Measurements from ENCODE around the gene EVA1B. TPM values are rescaled to one million over a fixed set of nuclear protein-coding genes. Genes with fewer than 3 reads are reported as not detected.

EVA1B gene
- total RNA-seq, 3 donors from 2014 or later (not counting 1 experiment from before 2014, with no cell fraction given): 4.0 to 8.0 (median 4.9) TPM

- no peak overlapping the region for H3K4me3 ChIP-seq (ENCODE audit: low read length)
- no peaks in the 10 kb centered on the region for H3K27me3 ChIP-seq (ENCODE audit: control insufficient read depth, insufficient read depth, low read length)
- H3K36me3 ChIP-seq (ENCODE audit: control insufficient read depth, insufficient read depth, low read length): peaks cover 50% of the 10 kb centered on the region
- Mint-ChIP-seq H3K4me1 (peaks cover 0 to 6% of the 10 kb centered on the region in 2 donors), H3K27ac (peak overlapping the region in 1 of 2 donors; percentile 52), H3K36me3 (peaks cover 7% of the 10 kb centered on the region), H3K4me3 (no peak overlapping the region), H3K27me3 (ENCODE audit: low read depth in 2 of 2) (no peaks in the 10 kb centered on the region), H3K9me3 (no peaks in the 10 kb centered on the region)
- H3K4me1 ChIP-seq (ENCODE audit: control insufficient read depth, insufficient read depth, low read length): peaks cover 9% of the 10 kb centered on the region
- intact Hi-C loops (cut with micrococcal nuclease): no loop called here
- DNase-seq: no peak
- TF ChIP-seq, protein P1, sequence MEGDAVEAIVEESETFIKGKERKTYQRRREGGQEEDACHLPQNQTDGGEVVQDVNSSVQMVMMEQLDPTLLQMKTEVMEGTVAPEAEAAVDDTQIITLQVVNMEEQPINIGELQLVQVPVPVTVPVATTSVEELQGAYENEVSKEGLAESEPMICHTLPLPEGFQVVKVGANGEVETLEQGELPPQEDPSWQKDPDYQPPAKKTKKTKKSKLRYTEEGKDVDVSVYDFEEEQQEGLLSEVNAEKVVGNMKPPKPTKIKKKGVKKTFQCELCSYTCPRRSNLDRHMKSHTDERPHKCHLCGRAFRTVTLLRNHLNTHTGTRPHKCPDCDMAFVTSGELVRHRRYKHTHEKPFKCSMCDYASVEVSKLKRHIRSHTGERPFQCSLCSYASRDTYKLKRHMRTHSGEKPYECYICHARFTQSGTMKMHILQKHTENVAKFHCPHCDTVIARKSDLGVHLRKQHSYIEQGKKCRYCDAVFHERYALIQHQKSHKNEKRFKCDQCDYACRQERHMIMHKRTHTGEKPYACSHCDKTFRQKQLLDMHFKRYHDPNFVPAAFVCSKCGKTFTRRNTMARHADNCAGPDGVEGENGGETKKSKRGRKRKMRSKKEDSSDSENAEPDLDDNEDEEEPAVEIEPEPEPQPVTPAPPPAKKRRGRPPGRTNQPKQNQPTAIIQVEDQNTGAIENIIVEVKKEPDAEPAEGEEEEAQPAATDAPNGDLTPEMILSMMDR (IDR thresholded peaks at IDR 0.05): no peak
- H3K9me3 ChIP-seq (ENCODE audit: control insufficient read depth, insufficient read depth, low read length): no peaks in the 10 kb centered on the region
- ATAC-seq: no peak
- WGBS (ENCODE audit: insufficient coverage): 94% methylated on average over 24 of the region's 24 CpGs
- H3K27ac ChIP-seq (ENCODE audit: low read length): no peak overlapping the region
Measured at GRCh38 chr1:36343651-36344394, 20.4 kb upstream of the EVA1B start.

- Mint-ChIP-seq H3K36me3 (peaks cover 7% of the 10 kb centered on the region), H3K4me3 (no peak overlapping the region), H3K27ac (peak overlapping the region in 1 of 2 donors; percentile 36), H3K27me3 (ENCODE audit: low read depth in 2 of 2) (no peaks in the 10 kb centered on the region), H3K9me3 (no peaks in the 10 kb centered on the region), H3K4me1 (peaks cover 0 to 13% of the 10 kb centered on the region in 2 donors)
- ATAC-seq: peak; percentile 66 to 90 (median 86)
- 82% methylated on average over 10 of the region's 10 CpGs for WGBS (ENCODE audit: insufficient coverage)
- DNase-seq: peak; percentile 50 to 81
- no peak overlapping the region for H3K4me3 ChIP-seq (ENCODE audit: low read length)
- intact Hi-C loops (cut with micrococcal nuclease): loop anchor here (1.0 kb wide), 1 partner anchor 78 kb away; no protein-coding TSS in a partner anchor
- H3K36me3 ChIP-seq (ENCODE audit: control insufficient read depth, insufficient read depth, low read length): peaks cover 38% of the 10 kb centered on the region
- no peaks in the 10 kb centered on the region for H3K27me3 ChIP-seq (ENCODE audit: control insufficient read depth, insufficient read depth, low read length)
- TF ChIP-seq, protein P1 (IDR thresholded peaks at IDR 0.05): peak; percentile 62
- H3K4me1 ChIP-seq (ENCODE audit: control insufficient read depth, insufficient read depth, low read length): peaks cover 5% of the 10 kb centered on the region
- H3K9me3 ChIP-seq (ENCODE audit: control insufficient read depth, insufficient read depth, low read length): no peaks in the 10 kb centered on the region
- H3K27ac ChIP-seq (ENCODE audit: low read length): no peak overlapping the region
Measured at GRCh38 chr1:36342426-36343185, 19.2 kb upstream of the EVA1B start.

- intact Hi-C loops (cut with micrococcal nuclease): loop anchor here (1.0 kb wide), 1 partner anchor 79 kb away; no protein-coding TSS in a partner anchor
- WGBS (ENCODE audit: insufficient coverage): 97% methylated on average over 34 of the region's 34 CpGs
- TF ChIP-seq, protein P1 (IDR thresholded peaks at IDR 0.05): no peak
- Histone ChIP-seq H3K9me3 (ENCODE audit: control insufficient read depth, insufficient read depth, low read length) (no peaks in the 10 kb centered on the region), H3K4me1 (ENCODE audit: control insufficient read depth, insufficient read depth, low read length) (peaks cover 5% of the 10 kb centered on the region), H3K27me3 (ENCODE audit: control insufficient read depth, insufficient read depth, low read length) (no peaks in the 10 kb centered on the region), H3K27ac (ENCODE audit: low read length) (no peak overlapping the region), H3K36me3 (ENCODE audit: control insufficient read depth, insufficient read depth, low read length) (peaks cover 31% of the 10 kb centered on the region), H3K4me3 (ENCODE audit: low read length) (no peak overlapping the region)
- no peak overlapping the region for H3K4me3 Mint-ChIP-seq
- H3K36me3 Mint-ChIP-seq: peaks cover 7% of the 10 kb centered on the region
- H3K4me1 Mint-ChIP-seq: peaks cover 0 to 13% of the 10 kb centered on the region in 2 donors
- DNase-seq (no peak), ATAC-seq (no peak)
- H3K27ac Mint-ChIP-seq: no peak overlapping the region
- H3K27me3 Mint-ChIP-seq (ENCODE audit: low read depth in 2 of 2): no peaks in the 10 kb centered on the region
- no peaks in the 10 kb centered on the region for H3K9me3 Mint-ChIP-seq
Measured at GRCh38 chr1:36341626-36342320, 18.3 kb upstream of the EVA1B start.
